Measurements from ENCODE around the gene DOCK1.

DNA sequence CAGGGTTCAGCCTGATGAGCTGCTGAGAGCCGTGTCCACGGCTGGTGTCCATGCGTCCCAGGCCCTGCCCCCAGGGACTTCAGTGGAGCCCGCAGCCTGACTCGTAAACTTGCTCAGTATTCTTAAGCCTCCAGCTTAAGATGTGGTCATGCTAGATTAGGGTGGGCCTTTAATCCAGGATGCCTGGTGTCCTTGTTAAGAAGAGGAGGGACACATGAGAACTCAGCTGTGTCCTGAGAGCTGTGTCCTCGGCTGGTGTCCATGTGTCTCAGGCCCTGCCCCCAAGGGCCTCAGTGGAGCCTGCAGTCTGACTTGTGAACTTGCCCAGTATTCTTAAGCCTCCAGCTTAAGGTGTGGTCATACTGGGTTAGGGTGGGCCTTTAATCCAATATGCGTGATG, 23.0 kb downstream of the DOCK1 start:
- TF ChIP-seq POLR2A (IDR thresholded peaks at IDR 0.05), result no peak
- TF ChIP-seq, protein P1, sequence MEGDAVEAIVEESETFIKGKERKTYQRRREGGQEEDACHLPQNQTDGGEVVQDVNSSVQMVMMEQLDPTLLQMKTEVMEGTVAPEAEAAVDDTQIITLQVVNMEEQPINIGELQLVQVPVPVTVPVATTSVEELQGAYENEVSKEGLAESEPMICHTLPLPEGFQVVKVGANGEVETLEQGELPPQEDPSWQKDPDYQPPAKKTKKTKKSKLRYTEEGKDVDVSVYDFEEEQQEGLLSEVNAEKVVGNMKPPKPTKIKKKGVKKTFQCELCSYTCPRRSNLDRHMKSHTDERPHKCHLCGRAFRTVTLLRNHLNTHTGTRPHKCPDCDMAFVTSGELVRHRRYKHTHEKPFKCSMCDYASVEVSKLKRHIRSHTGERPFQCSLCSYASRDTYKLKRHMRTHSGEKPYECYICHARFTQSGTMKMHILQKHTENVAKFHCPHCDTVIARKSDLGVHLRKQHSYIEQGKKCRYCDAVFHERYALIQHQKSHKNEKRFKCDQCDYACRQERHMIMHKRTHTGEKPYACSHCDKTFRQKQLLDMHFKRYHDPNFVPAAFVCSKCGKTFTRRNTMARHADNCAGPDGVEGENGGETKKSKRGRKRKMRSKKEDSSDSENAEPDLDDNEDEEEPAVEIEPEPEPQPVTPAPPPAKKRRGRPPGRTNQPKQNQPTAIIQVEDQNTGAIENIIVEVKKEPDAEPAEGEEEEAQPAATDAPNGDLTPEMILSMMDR (IDR thresholded peaks at IDR 0.05), result no peak
